GM21786 (cell line): ENCODE data around the gene FAM184A.
A peak's percentile ranks its signal among the peaks of the same experiment; 100 is the strongest.
"Not testable (repeated sequence)": the region's sequence is repeated elsewhere in the genome, so short reads cannot be mapped to it uniquely, and the experiment has no call there.

ENCODE experiments used
- ATAC-seq: cut with Tn5 transposase; IDR thresholded peaks from one replicate; pipeline ENCODE4 v1.9.1; 2021; ENCODE audit not compliant: unreplicated experiment

FAM184A gene

GRCh38 chr6:119022796-119023195 lies 55.7 kb downstream of the FAM184A start:
- ATAC-seq, result no peak

GRCh38 chr6:119020597-119021561 lies 57.6 kb downstream of the FAM184A start:
- no peak for ATAC-seq

GRCh38 chr6:119015165-119015564 lies 63.3 kb downstream of the FAM184A start:
- not testable (repeated sequence) for ATAC-seq

GRCh38 chr6:119012521-119012920 lies 65.9 kb downstream of the FAM184A start:
- no peak for ATAC-seq

- not testable (repeated sequence) for ATAC-seq
Observed at GRCh38 chr6:119009266-119009665, 69.2 kb downstream of the FAM184A start.

- no peak for ATAC-seq
Observed at GRCh38 chr6:119006974-119007373, 71.5 kb downstream of the FAM184A start.

- ATAC-seq, result no peak
Observed at GRCh38 chr6:119002069-119002468, 76.4 kb downstream of the FAM184A start.

GRCh38 chr6:118999494-119000040 lies 78.9 kb downstream of the FAM184A start:
- no peak for ATAC-seq

GRCh38 chr6:118997426-118997825 lies 81.0 kb downstream of the FAM184A start:
- not testable (repeated sequence) for ATAC-seq

- no peak for ATAC-seq
Observed at GRCh38 chr6:118996289-118996820, 82.1 kb downstream of the FAM184A start.

GRCh38 chr6:118993803-118994251 lies 84.6 kb downstream of the FAM184A start:
- no peak for ATAC-seq

GRCh38 chr6:118993358-118993757 lies 85.1 kb downstream of the FAM184A start:
- no peak for ATAC-seq

- no peak for ATAC-seq
Observed at GRCh38 chr6:118992186-118992795, 86.2 kb downstream of the FAM184A start.

- ATAC-seq, result no peak
Observed at GRCh38 chr6:118986312-118986711, 92.2 kb downstream of the FAM184A start.

- peak; percentile 40 for ATAC-seq
Observed at GRCh38 chr6:118985123-118985830, 93.2 kb downstream of the FAM184A start.

GRCh38 chr6:118984342-118984741 lies 94.1 kb downstream of the FAM184A start:
- ATAC-seq, result peak; percentile 62

GRCh38 chr6:118982575-118982911 lies 95.9 kb downstream of the FAM184A start:
- no peak for ATAC-seq

- ATAC-seq, result no peak
Observed at GRCh38 chr6:118981884-118982574, 96.4 kb downstream of the FAM184A start.

GRCh38 chr6:118980063-118980462 lies 98.4 kb downstream of the FAM184A start:
- no peak for ATAC-seq

- no peak for ATAC-seq
Observed at GRCh38 chr6:118974790-118975189, 103.7 kb downstream of the FAM184A start.
